GM12878 (cell line): ENCODE results near the gene PDCD10.

Experiments
- POLR2AphosphoS2 ChIP-seq: IDR thresholded peaks from 2 replicates; pipeline ENCODE4 v1.6.1; 2011; ENCODE audit warnings: low read depth, mild to moderate bottlenecking, low read length, improper control_type of control experiment, moderate library complexity
- USF1 ChIP-seq: IDR thresholded peaks from 2 replicates; pipeline ENCODE4 v1.6.1; 2011; ENCODE audit warnings: borderline replicate concordance, low read depth, mild to moderate bottlenecking, moderate library complexity, mixed read lengths, low read length; ENCODE audit not compliant: insufficient read depth; ENCODE audit errors: extremely low read length
- ZNF622 ChIP-seq: fragments of 450-650 bp; IDR thresholded peaks from 2 replicates; pipeline ENCODE4 v1.6.1; 2017; ENCODE audit warnings: mild to moderate bottlenecking, inconsistent platforms

- TF ChIP-seq ZNF622 (no peak), USF1 (no peak), POLR2AphosphoS2 (no peak)
These were observed 26.6 kb upstream of the PDCD10 start for GRCh38 chr3:167761302-167761701.
